ENCODE measurements around the gene TRABD.

- no peak for TF ChIP-seq POLR2AphosphoS5 (IDR thresholded peaks at IDR 0.05)
- TF ChIP-seq POLR2A (IDR thresholded peaks at IDR 0.05) = no peak
- TF ChIP-seq CTCF (IDR thresholded peaks at IDR 0.05) = no peak
These were observed 11.7 kb upstream of the TRABD start for GRCh38 chr22:50173983-50174355.

Measured in breast epithelium (tissue), 3 donors.